ENCODE data around the gene RNF207.
A peak's percentile ranks its signal among the peaks of the same experiment; 100 is the strongest.

The RNF207 gene

DNA sequence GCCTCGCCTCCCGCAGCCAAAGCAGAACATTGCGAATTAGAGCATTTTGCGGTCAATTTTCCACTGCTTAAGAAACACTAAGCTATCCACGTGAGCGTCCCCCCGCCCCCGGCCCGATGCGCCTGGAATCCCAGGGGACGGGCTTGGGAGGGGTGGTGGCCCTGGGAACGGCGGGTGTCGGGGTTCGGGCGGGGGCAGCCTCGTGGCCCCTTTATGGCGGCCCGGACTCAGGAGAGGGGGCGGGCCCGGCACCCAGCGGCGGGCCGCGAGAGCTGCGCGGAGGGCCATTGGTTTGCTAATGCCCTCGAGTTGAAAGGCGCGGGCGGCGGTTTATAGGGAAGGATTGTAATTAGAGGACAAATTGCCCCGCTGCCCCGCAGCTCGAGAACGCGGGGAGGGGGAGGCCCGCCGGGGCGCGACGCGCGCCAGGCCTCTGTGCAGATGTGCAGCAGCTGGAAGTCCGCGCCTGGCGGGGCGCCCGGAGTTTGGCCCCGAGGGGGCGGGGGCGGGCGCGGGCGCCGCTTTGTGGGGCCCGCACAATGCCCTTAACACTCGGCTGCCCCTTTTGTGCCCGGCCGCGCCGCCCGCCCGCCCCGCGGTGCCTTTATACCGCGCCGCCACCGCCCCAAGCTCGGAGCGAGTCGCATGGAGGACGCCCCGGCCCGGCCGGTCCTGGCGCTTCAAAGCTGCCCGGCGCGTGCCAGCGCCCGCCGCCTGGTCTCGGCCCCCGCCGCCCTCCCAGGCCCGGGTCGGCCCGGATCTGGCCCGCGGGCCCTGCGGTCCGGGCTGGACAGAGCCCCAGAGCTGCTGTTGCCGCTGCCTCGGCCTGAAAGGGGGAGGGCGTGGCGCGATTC is 36.2 kb downstream of the RNF207 start:
- H3K4me3 ChIP-seq (ENCODE audit: low read depth, low read length) = no peak overlapping the region

DNA sequence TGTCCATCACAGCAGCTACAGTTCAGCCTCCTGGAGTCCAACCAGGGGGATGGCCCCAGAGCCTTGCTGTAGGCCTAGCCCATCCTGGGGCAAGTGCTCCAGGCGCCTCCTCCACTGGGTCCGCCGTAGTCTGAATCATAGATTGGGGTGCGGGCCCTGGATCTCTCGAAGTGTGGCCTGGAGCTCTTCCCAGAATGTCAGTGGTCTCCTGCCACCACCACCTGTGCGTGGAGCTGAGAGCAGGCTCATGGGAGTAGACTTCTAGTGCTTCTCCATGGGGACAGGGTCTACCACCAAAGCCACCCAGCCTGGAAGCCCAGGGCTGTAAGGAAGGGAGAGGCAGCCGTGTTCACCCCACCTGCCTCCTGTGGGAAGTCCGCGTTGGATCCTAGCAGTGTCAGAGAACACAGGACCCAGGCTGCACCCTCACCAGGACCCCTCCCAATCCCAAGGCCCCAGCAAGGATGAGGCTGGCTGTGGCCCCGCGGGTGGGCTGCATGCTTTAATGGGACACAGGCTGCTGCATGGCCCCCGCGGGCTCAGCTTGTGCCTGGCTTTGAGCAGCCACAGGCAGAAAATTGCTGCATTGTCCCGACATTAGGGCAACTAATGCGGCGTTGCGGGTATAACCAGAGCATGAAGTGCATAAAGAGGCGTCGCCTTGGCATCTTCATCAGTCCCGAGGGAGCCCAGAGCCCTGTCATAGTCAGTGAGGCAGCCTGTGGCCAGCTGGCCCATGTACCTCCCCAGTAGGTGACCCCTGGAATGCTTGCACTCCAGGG is 37.3 kb downstream of the RNF207 start:
- in situ Hi-C loops (cut with HindIII; ENCODE audit: low sequenced_read_pairs) = no loop called here
- DNase-seq (ENCODE audit: low read depth, low spot score) = no peak
- H3K4me3 ChIP-seq (ENCODE audit: low read depth, low read length) = no peak overlapping the region
- TF ChIP-seq, protein P1, sequence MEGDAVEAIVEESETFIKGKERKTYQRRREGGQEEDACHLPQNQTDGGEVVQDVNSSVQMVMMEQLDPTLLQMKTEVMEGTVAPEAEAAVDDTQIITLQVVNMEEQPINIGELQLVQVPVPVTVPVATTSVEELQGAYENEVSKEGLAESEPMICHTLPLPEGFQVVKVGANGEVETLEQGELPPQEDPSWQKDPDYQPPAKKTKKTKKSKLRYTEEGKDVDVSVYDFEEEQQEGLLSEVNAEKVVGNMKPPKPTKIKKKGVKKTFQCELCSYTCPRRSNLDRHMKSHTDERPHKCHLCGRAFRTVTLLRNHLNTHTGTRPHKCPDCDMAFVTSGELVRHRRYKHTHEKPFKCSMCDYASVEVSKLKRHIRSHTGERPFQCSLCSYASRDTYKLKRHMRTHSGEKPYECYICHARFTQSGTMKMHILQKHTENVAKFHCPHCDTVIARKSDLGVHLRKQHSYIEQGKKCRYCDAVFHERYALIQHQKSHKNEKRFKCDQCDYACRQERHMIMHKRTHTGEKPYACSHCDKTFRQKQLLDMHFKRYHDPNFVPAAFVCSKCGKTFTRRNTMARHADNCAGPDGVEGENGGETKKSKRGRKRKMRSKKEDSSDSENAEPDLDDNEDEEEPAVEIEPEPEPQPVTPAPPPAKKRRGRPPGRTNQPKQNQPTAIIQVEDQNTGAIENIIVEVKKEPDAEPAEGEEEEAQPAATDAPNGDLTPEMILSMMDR (IDR thresholded peaks at IDR 0.05; ENCODE audit: low read depth, low read length) = no peak

More for the DNA sequence above, 36.2 kb downstream of the RNF207 start:
- DNase-seq (ENCODE audit: low read depth, low spot score) = no peak
- in situ Hi-C loops (cut with HindIII; ENCODE audit: low sequenced_read_pairs) = no loop called here
- TF ChIP-seq, protein P1 (IDR thresholded peaks at IDR 0.05; ENCODE audit: low read depth, low read length) = no peak

DNA sequence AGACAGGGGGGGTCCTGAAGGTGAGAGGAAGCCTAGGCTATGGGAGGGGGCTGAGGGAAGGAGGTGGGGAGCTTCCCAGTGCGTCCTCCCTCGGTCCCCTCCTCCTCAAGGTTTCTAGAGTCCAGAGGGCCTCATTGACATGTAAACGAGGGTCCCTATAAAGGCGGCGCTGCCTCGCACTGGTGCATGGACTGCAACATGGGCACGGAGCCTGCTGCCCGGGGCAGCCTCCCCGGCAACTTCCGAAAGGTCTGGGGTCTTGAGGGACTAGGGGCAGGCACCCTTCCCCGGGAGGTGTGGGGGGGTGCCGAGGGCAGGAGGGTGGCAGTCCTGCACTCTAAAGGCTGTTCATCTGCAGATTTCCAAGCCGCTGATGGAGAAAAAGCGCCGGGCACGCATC is 38.1 kb downstream of the RNF207 start, which contains the start of gene HES3:
Gene HES3, plus strand, starts transcription at position 187 of the 400 bp plus-strand sequence. Its CDS starts 187 bp downstream, at position 374.
- no peak for DNase-seq (ENCODE audit: low read depth, low spot score)
- TF ChIP-seq, protein P1 (IDR thresholded peaks at IDR 0.05; ENCODE audit: low read depth, low read length) = no peak
- in situ Hi-C loops (cut with HindIII; ENCODE audit: low sequenced_read_pairs) = no loop called here
- no peak within 1 kb of the TSS for H3K4me3 ChIP-seq (ENCODE audit: low read depth, low read length)

DNA sequence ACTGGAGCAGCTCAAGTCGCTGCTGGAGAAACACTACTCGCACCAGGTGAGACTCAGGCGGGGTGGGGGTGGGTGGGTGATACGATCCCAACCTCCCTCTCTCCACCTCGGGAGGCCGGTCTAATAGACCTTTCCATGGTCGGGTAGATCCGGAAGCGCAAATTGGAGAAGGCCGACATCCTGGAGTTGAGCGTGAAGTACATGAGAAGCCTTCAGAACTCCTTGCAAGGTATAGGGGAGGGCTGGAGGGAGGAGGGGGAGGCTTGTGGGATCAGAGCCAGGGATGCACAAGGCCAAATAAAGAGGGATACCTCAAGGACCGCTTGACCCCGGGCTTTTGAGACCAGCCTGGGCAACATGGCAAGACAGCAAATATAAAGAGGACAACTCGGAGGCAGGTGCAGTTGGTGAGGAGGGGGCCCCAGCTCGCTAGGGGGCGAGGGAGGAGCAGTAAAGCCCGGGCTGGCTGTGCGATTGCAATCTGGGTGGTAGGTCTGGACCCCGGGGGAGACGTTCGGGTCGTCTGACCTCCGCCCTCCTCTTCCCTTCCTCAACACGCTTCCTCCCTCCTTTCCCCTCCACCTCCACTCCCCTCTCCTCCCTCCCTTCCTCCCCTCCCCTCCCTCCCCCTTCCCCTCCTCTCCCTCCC is 38.6 kb downstream of the RNF207 start:
- no peak overlapping the region for H3K4me3 ChIP-seq (ENCODE audit: low read depth, low read length)
- in situ Hi-C loops (cut with HindIII; ENCODE audit: low sequenced_read_pairs) = no loop called here
- TF ChIP-seq, protein P1 (IDR thresholded peaks at IDR 0.05; ENCODE audit: low read depth, low read length) = no peak
- DNase-seq (ENCODE audit: low read depth, low spot score) = no peak

DNA sequence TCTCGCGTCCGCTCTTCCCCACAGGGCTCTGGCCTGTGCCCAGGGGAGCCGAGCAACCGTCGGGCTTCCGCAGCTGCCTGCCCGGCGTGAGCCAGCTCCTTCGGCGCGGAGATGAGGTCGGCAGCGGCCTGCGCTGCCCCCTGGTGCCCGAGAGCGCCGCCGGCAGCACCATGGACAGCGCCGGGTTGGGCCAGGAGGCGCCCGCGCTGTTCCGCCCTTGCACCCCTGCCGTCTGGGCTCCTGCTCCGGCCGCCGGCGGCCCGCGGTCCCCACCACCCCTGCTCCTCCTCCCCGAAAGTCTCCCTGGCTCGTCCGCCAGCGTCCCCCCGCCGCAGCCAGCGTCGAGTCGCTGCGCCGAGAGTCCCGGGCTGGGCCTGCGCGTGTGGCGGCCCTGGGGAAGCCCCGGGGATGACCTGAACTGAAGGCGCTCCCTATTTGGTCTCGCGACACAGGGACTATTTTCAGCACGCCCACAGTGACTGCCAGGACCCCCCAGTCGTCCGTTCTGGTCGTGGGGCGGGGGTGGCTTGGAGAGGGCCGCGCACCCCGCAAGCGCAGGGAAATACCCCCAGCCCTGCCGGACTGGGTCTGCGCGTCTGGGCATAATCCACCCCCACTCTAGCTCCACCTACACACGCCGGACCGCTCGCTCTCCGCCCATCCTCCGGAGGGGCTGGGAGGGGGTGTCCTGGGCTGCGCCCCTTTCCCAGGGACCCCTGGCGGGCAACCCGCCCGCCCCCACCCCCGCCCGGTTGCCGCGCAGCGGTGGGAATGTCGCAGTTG is 39.4 kb downstream of the RNF207 start:
- peak; percentile 76 for DNase-seq (ENCODE audit: low read depth, low spot score)
- TF ChIP-seq, protein P1 (IDR thresholded peaks at IDR 0.05; ENCODE audit: low read depth, low read length) = peak; percentile 75
- peak overlapping the region; percentile 12 for H3K4me3 ChIP-seq (ENCODE audit: low read depth, low read length)
- in situ Hi-C loops (cut with HindIII; ENCODE audit: low sequenced_read_pairs) = no loop called here
